Dedifferentiated amniotic fluid mesenchymal stem cell (primary cell): ENCODE results near the gene USP40.

Source experiments
- DNase-seq: peaks from one replicate; pipeline ENCODE4 v3.0.0-alpha.2; 2016; ENCODE audit errors: extremely low spot score

The USP40 gene

DNA sequence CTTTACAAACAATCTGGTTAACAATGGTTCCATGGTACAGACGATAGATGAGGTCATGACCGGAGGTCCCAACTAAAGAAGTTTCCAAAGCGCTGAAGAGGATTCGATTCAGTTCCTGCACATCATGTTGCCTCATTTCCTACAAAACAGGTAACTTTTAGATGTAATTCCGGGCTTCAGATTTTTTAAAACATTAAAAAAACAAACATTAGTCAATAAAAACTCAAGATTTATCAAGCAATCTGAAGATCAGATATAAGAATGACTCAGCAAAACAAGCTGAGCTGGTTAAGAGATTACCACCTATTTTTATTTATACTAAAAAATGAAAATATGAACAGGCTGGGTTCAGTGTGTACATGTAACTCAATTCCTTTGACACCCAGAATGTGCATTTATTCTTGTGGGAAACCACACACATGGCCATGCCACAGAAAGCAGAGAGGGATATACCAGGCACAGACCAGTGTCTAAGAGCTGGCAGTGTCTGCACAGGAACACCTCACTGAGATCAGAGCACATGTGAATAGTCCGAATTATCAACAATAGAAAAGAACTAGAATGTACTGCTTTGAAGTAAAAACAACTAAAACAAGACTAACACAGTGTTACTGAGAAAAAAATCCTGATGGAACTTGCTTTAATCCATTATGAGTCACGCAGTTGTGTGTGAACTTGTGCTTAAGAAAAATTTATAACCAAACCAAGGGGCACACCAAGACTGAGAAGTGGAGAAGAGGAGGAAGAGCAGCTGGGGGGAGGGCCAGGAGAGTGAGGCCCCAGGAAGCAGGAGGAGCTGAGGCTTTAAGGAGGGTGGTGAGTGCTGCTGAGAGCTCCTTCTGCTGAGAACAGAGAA, 9.5 kb downstream of the USP40 start:
- DNase-seq, result peak; percentile 45

DNA sequence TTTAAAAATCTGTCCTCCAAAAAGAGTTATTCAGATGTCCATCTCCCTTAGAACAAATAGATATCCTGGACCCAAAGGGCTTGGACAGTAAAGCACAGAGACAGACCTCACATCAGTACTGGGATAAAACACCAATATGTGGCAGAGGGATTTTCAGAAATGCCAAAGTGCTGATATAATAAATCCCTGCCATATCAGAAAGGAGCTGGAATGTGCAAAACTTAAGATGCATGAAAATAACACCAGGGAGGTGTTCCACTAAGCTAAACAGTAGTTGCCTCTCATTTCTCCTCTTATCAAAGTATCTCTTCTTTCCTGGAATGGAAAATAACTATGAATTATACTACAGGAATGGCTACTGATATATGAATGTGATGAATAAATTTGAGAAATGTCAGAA, 13.2 kb downstream of the USP40 start:
- DNase-seq, result peak; percentile 20

DNA sequence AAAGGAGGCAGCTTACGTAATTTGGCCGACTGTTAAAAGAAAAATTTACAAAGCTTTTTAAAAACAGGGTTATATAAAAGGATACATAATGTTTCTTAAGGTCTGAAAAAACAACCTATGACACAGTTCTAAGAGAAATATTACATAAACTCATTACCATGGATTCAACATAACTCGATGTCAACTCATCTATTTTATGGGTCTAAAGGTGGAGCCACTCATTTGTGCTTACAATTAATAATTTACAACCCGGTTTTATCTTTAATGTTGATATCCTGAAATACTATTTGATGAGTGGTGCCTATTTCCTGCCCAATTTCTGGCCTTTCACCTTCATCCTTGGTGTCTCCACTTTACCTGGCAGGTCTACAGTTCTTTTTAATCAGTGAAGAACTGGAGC, 15.1 kb downstream of the USP40 start:
- DNase-seq, result no peak

DNA sequence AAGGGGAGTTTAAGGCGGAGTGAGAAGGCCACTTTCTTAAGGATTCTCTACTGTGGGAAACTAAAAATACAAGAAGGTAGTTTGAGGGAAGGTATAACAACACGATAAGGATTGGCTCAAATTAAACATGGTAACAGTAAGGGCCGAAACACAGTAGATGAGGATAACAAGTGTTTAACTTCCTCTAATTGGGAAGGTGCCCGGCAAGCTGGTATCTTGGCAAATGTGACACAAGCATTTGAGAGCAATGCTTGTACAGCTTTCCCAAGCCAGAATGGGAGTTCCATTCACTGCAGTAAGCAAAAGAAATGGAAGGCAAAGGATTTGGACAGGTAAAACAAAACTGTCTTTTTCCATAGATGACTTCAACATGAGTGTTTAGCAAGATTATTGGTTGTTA, 19.8 kb downstream of the USP40 start:
- DNase-seq, result no peak

DNA sequence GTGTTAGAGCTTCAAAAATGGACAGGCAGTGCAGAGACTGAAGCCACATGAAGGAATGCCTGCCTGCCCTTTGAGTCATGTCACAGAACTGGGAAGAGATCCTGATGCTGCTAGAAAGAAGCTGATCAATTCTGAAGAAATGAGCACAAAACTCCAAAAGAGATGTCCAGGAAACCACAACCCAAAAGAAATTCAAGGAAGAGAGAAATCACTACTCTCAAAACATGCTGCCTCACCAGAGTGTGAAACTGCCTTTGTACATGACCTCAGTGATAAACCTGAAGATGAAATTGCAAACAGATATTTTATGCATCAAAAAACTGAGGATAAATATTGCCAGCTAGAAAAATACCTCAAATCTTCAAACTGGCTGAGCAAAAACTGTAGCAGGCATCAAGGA, 20.5 kb downstream of the USP40 start:
- DNase-seq, result no peak

DNA sequence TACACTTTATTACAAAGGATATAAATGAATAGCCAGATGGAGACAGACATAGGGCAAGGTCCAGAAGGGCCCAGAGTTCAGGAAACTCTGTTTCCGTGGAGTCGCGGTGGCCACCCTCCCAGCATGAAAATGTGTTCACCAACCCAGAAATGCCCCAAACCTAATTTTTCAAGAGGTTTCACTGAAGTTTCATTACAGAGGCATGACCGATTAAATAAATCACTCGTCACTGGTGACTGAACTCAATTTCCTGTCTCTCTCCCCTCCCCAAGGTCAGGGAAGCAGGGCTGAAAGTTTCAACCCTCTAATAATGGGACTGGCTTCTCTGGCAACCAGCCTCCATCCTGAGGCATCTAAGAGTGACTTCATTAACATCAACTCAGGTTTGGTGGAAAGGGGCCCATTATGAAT, 22.4 kb downstream of the USP40 start:
- DNase-seq, result no peak

DNA sequence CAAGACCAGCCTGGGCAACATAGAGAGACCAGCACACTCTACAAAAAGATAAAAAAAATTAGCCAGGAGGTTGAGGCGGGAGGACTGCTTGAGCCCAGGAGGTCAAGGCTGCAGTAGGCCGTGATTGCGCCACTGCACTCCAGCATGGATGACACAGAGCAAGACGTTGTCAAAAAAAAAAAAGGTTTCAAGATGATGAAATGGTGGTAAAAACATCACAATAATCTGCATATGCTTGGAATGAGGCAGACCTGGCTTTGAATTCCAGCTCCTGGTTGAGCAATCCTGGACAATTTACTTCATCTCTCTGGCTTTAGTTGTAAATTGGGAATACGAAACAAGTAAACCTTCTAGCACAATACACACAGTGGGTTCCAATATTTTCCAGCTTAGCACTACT, 24.1 kb downstream of the USP40 start:
- peak; percentile 51 for DNase-seq

DNA sequence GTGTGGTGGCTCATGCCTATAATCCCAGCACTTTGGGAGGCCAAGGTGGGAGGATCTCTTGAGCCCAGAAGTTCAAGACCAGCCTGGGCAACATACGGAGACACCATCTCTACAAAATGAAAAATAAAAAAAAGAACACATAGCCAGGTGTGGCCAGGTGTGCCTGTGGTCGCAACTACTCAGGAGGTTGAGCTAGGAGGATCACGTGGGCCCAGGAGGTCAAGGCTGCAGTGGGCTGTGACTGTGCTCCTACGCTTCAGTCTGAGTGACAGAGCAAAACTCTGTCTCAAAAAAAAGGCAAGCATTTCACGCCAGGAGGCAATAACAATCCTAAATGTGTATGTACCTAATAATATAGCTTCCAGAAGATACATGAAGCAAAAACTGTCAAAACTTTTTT, 27.8 kb downstream of the USP40 start:
- no peak for DNase-seq

DNA sequence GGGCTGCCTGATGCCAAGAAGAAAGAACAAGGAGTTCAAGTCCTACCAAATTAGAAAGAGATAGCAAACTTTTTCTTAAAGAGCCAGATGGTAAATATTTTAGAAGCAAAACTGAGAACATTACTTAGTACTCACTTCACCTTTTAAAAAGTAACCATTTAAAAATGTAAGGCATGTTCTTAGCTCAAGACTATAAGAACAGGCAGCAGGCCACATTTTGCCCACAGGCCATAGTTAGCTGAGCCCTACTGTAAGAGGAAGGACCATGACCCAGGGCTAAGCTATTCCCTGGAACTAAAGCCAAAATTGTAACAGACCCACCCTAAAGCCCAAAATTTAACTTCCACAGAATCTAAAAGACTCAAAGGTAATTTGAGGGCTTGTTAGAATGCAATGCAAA, 31.3 kb downstream of the USP40 start:
- no peak for DNase-seq

DNA sequence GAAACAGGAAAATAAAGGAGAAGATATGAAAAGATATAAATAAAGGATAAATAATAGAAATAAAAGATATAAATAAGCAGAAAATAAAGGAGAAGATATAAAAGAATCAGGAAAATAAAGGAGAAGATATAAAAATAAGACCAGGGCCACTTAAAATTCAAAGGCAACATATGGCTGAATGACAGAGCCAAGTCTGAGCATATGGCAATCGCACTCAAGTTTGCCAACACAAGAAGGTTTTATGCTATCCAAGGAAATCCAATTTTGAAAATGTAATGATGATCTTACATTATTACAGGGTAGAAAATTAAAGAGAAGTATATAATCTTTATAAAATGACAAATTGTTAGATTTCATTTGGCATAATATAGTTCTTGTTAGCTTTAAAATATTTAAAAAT, 33.6 kb downstream of the USP40 start:
- no peak for DNase-seq

DNA sequence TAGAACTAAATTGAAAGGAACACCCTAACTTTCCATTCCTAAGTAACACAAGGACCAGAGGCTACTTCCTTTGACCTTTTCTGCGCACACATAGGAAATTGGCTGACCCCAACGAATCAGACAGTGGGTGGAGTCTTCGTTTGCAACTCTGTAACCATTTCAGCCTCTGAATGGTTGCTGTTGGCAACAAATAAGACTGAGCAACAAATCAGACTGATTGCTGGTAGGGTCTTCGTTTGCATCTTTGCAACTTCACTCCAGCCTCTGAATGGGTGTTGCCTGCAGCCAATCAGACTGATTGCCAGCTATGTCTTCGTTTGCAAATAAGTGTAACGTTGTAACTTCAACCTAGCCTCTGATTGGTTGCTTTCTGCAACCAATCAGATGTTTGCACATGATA, 34.6 kb downstream of the USP40 start:
- DNase-seq, result no peak

DNA sequence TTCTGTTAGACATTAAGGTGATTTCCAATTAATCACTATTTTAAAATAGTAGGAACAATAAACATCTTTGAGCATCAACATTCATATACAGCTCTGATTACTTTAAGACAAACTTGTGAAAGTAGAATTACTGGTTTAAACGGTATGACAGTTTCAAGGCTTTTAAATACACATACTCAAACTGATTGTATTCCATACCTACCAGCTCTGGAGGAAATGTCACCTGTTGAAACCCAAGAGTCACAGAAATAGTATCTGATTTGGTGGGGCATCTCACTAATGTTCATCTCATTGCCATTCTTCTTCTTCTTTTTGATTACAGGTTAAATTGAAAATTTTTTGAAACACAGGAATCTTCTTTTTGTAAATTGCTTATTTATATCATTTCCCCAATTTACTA, 36.2 kb downstream of the USP40 start:
- DNase-seq, result no peak

DNA sequence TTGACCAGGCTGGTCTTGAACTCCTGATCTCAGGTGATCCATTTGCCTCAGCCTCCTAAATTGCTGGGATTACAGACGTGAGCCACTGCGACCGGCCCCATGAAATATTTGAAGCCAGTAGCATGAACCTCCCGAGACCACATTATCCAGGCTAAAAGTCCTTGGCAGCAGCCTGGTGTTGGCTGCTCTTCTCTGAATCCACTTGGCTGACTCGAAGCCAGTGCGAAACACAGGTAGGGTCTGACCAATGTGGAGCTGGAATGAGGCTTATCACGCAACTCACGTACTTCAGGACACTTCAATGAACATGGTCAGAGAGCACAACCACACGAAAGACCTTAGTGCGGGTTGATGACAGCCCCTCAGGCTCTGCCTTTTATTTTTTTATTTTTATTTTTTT, 38.4 kb downstream of the USP40 start:
- DNase-seq, result no peak

DNA sequence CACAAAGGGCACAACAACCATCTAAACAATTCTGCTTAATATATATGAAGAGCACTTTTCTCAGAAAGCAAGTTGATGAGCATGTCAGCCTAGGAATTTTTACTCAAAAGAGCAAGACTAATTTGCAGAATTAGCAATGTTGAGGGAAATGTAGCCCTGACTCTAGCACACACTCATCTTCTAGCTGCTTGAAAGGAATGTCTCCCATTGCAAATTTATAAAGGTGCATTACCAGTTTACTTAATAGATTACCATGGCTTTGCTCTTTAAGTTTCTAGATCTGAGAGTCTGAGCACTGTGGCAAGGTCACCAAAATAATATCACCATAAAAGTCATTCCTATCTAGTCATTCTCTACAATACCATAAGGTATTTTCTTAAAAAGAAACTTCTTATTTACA, 40.8 kb downstream of the USP40 start:
- DNase-seq, result no peak

DNA sequence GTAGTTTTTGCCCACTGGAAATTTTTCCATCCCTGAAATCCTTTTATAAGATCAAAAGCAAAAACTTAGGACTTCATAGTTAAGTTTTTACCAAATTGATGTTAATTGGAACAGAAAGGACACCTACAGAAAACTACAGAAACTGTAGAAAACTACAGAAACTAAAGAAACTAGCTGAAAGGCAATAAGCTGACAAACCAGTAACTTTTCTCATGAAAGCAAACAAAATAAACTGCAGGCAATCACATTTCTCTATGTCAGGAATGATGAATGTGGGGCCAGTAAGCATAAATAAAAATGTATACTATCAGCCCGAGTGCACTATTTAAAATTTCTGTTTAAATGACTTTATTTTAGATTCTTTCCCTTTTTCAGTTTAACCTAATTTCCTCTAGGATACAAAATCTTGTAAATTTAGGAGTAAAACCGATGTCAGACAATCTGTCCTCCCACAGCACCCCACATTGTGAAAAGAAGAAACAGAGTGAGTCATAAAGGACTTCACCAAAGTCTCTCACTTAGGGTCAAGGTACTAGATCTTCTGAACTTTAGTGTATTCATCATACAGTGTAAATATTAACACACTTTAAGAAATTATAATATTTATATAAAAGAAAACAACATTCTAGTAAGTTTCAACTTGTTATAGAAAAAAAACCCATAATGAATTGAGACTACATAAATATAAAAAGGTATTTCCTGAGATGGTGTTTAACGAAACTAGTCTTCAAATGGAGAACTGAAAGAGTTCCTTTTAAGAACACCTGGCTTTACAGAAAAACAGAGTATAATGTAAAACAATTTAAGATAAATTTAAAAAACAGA, 46.6 kb downstream of the USP40 start:
- DNase-seq, result no peak

DNA sequence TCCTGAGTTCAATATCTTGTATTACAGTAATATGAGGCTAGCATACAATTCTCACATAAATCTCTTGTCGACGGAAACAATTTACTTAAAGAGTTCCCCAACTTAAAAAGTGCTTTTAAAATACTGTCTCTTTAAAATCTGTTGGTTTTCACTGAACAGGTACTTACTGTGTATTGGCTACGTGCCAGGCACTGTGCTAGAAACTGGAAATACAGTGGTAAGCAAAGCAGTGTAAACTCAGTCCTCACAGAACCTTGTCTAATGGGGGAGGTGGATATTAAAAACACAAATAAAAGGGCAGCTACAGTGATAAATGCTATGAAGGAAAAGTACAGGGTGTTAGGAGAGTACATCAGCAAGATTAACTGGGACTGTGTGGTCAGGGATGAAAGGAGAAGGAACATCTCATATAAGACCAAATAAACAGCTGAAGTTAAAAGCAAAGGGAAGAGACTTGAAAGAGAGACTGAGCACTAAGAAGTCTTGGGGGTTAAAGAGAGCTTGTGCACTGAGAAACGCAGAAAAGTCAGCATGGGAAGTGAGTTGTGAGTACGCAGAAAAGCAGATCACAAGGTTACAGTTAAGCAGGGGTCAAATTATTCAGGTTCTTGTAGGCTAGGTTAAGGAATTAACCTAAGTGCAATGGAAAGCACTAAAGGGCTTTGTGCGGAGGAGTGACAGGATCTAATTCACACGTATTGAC, 52.5 kb downstream of the USP40 start:
- DNase-seq, result no peak

DNA sequence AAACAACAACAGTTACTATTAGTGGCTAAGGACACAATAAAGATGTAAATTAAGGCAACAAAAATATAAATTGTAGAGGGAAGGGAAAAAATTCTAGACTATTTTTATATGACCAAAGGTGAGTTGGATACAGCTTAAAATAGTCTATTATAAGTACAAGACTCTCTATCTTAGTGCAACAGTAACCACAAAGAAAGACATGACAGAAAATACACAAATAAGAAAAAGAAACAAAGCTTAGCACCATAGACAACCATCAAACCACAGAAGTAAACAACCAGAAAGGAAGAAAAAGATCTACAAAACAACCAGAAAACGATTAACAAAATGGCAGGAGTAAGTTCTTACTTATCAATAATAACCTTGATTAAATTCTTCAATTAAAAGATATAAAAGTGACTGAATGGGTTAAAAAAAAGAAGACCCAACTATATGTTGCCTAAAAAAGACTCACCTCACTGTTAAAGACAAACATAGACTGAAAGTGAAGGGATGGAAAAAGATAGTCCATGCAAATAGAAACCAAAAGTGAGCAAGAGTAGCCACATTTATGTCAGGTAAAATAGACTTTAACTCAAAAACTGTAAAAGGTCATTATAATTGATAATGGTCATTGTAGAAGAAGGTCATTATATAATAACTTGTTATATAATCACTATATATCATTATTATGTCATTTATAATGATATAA, 62.5 kb downstream of the USP40 start:
- no peak for DNase-seq

DNA sequence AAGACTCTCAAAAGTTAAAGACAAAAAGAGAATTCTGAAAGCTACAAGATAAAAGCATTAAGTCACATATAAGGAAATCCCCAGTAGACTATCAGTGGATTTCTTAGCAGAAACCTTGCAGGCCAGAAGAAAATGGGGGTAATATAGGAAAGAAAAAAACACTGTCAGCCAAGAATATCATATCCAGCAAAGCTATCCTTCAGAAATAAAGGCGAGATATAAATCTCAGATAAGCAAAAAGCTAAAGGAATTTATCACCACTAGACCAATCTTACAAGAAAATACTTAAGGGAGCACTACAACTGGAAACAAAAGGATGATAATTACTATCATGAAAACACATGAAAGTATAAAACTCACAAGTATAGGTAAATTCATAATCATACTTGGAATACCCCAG, 63.1 kb downstream of the USP40 start:
- no peak for DNase-seq

DNA sequence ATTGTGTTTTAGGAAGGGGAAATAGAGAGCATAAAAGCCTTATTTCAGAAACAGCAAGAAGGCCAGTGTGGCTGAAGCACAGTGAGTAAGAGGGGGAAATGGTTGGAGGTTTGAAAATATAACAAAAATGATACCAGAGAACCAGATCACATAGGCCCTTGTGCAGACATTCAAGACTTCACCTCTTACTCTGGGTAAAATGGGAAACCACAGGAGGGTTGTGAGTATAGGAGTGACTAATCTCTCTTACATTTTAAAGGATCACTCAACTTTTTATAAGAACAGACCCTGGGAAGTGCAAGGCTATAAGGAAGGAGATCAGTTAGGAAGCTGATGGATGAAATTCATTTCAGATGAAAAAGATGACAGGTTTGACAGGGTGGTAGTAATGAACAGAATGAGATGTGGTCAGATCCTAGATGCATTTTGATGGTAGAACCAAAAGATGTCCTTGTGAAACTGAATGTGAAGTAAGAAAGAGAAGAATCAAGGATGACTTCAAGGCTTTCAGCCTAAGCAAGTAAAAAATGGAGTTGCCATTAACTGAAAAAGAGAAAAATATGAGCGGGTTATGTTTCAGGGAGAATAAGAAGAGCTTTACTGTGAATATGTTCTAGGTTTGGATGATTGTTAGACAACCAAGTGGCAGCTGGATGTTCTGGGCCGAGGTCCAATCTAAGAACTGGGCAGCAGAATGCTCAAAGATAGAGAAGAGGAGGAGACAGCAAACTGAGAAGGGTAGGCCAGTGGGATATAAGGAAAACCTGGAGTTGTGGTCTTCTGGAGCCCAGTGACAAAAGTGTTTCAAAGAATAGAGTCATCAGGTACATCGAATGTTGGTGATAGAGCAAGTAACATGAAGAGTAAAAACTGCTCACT, 65.1 kb downstream of the USP40 start:
- DNase-seq, result no peak

DNA sequence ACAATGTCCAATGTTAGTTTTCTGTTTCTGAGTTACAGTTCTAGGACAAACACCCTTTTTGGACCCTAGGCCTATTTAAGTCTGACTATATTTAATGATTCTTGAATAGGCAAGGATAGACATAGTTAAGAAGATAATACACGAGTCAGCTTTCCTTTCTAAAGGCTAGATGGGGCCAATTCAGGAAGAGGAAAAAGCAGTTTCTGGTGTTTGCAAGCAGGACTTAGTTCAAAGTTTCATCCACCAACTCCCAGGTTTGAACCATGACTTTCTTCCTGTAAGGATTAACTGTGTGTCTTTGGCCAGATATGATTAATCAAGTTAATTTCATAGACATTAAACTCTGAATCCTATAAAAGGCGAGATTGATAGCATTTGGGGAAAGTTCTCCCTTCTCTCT, 66.7 kb downstream of the USP40 start:
- DNase-seq, result no peak

DNA sequence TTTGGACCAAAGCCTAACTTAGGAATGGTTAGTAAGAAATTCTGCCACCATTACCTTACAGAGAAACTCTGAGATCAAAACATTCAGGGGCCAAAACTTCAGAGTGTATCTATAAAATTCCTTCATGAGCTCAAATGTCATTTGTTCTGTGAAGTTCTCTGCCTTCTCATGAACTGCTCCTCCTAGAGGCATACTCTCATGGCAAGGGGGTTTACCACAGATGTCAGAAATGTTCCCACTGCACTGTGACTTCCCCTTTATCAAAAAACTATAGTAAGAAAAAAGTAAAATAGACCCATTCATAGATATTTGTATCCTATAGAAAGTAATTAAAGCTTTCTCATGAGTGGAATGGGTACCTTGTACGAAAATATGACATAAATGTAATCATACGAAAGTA, 68.5 kb downstream of the USP40 start:
- no peak for DNase-seq
